Endothelial cell of umbilical vein (primary cell): ENCODE data around the gene MAGOHB. TPM values are rescaled to one million over a fixed set of nuclear protein-coding genes. Genes with fewer than 3 reads are reported as not detected.

Experiments
- BruUV-seq: library from RNA; stranded (reverse); fragments of 400-500 nt; replicated peaks from 2 replicates; lab custom pipeline; 2021; lab: Mats Ljungman, UMichigan
- CTCF ChIA-PET: fragments of 300-600, 350-600 bp; sonication (Branson Sonifier 250); formaldehyde crosslinking; loops from one replicate; lab custom pipeline; 2021; ENCODE audit warnings: antibody characterized with exemption, inconsistent platforms; lab: Charles Lee
- POLR2A ChIA-PET: fragments of 300-600, 350-600 bp; sonication (Branson Sonifier 250); formaldehyde crosslinking; loops from one replicate; lab custom pipeline; 2021; ENCODE audit warnings: antibody characterized with exemption, inconsistent platforms; lab: Charles Lee
- DNase-seq: peaks from one replicate; pipeline ENCODE4 v3.0.0-alpha.2; 2011; ENCODE audit warnings: low read depth, low spot score
- FAIRE-seq: peaks from 2 replicates; lab custom pipeline; 2011; peaks lifted over from hg19 to GRCh38; lab: Jason Lieb, UNC
- H2AFZ ChIP-seq: 2 replicates; pipeline ENCODE4 v1.6.0; 2012; ENCODE audit warnings: low read depth, low read length, control low read depth, inconsistent platforms
- H3K27ac ChIP-seq: 2 replicates; pipeline ENCODE4 v1.5.1; 2011; ENCODE audit warnings: low read depth, mild to moderate bottlenecking, control low read depth, low read length, moderate library complexity; ENCODE audit not compliant: insufficient read depth
- H3K27me3 ChIP-seq, 2 experiments: 2 replicates each; pipeline versions ENCODE4 v1.6.0 to v1.6.1; 2011; ENCODE audit warnings: low read length in 2 of 2, mixed read lengths in 1 of 2; ENCODE audit not compliant: control insufficient read depth in 2 of 2, insufficient read depth in 2 of 2
- H3K36me3 ChIP-seq, 2 experiments: 2 replicates in 1 of 2; 3 replicates in 1 of 2; pipeline ENCODE4 v1.5.1; 2011; ENCODE audit warnings: low read length in 2 of 2, mild to moderate bottlenecking in 1 of 2, moderate library complexity in 1 of 2; ENCODE audit not compliant: control insufficient read depth in 2 of 2, insufficient read depth in 2 of 2; ENCODE audit errors: extremely low read depth in 1 of 2
- H3K4me1 ChIP-seq: 3 replicates; pipeline ENCODE4 v1.5.1; 2011; ENCODE audit warnings: mild to moderate bottlenecking, low read length; ENCODE audit not compliant: control insufficient read depth, insufficient read depth; ENCODE audit errors: extremely low read depth
- H3K4me2 ChIP-seq: 2 replicates; pipeline ENCODE4 v1.6.1; 2011; ENCODE audit warnings: low read length, control low read depth, mixed read lengths; ENCODE audit not compliant: insufficient read depth
- H3K4me3 ChIP-seq, 3 experiments: fragments of 200-600 bp in 1 of 3; sonication (generic), shearing (Covaris generic) in 1 of 3; replicated peaks in 1 of 3; 2 replicates each; pipeline ENCODE4 v1.5.1; 2011 to 2016; ENCODE audit warnings: control low read depth in 3 of 3, low read length in 3 of 3, mild to moderate bottlenecking in 2 of 3, inconsistent platforms in 1 of 3, low read depth in 1 of 3, moderate library complexity in 1 of 3; ENCODE audit not compliant: insufficient read depth in 1 of 3
- H3K79me2 ChIP-seq: 2 replicates; pipeline ENCODE4 v1.6.0; 2012; ENCODE audit warnings: low read length, inconsistent platforms; ENCODE audit not compliant: control insufficient read depth, insufficient read depth
- H3K9ac ChIP-seq: replicated peaks from 2 replicates; pipeline ENCODE3; 2011; ENCODE audit warnings: low read length, control low read depth; ENCODE audit not compliant: insufficient read depth; ENCODE audit errors: extremely low read depth
- H3K9me1 ChIP-seq: replicated peaks from 3 replicates; pipeline ENCODE4 v1.6.0; 2011; ENCODE audit warnings: mild to moderate bottlenecking, low read length; ENCODE audit not compliant: control insufficient read depth, insufficient read depth; ENCODE audit errors: extremely low read depth
- H3K9me3 ChIP-seq: replicated peaks from 2 replicates; pipeline ENCODE4 v1.5.1; 2012; ENCODE audit warnings: low read length, inconsistent platforms; ENCODE audit not compliant: control insufficient read depth, insufficient read depth
- H4K20me1 ChIP-seq: replicated peaks from 2 replicates; pipeline ENCODE3; 2011; ENCODE audit warnings: mild to moderate bottlenecking, low read length; ENCODE audit not compliant: control insufficient read depth, insufficient read depth; ENCODE audit errors: extremely low read depth
- CTCF ChIP-seq, 2 donors: IDR thresholded peaks; 1 replicate in 1 of 2; 2 replicates in 1 of 2; pipeline ENCODE4 v1.5.1; 2011; ENCODE audit warnings: low read length in 2 of 2, mild to moderate bottlenecking in 2 of 2, moderate library complexity in 2 of 2, control low read depth in 1 of 2, inconsistent platforms in 1 of 2, low read depth in 1 of 2; ENCODE audit not compliant: insufficient read depth in 1 of 2; ENCODE audit errors: extremely low read depth in 1 of 2
- EZH2 ChIP-seq: IDR thresholded peaks from 2 replicates; pipeline ENCODE4 v1.6.1; 2012; ENCODE audit warnings: borderline replicate concordance, low read depth, mild to moderate bottlenecking, moderate library complexity, low read length, inconsistent platforms; ENCODE audit not compliant: severe bottlenecking
- FOS ChIP-seq: IDR thresholded peaks from 2 replicates; pipeline ENCODE4 v1.6.1; 2011; ENCODE audit warnings: mild to moderate bottlenecking, low read length, moderate library complexity, borderline replicate concordance; ENCODE audit not compliant: insufficient read depth
- GATA2 ChIP-seq: IDR thresholded peaks from 2 replicates; pipeline ENCODE4 v1.7.0; 2011; ENCODE audit warnings: low read depth, mild to moderate bottlenecking, moderate library complexity, mixed read lengths, low read length; ENCODE audit not compliant: insufficient read length, insufficient read depth
- JUN ChIP-seq: IDR thresholded peaks from 2 replicates; pipeline ENCODE4 v1.6.1; 2011; ENCODE audit warnings: borderline replicate concordance, low read depth; ENCODE audit not compliant: insufficient read length, insufficient read depth
- MAX ChIP-seq: IDR thresholded peaks from 2 replicates; pipeline ENCODE4 v1.6.1; 2011; ENCODE audit not compliant: insufficient read depth, insufficient read length
- MYC ChIP-seq: IDR thresholded peaks from one replicate; pipeline ENCODE4 v1.6.1; 2011; ENCODE audit warnings: mild to moderate bottlenecking, low read depth, low read length
- POLR2A ChIP-seq: IDR thresholded peaks from 2 replicates; pipeline ENCODE4 v1.6.1; 2012; ENCODE audit warnings: low read depth, mild to moderate bottlenecking, control low read depth, low read length
- POLR2AphosphoS5 ChIP-seq: IDR thresholded peaks from 2 replicates; pipeline ENCODE4 v1.6.1; 2012; ENCODE audit warnings: low read depth, mild to moderate bottlenecking, control low read depth, low read length, moderate library complexity; ENCODE audit not compliant: insufficient read depth
- dilution Hi-C: fragments of 300-500 bp; cut with MboI; formaldehyde crosslinking; loops from one replicate; pipeline ENCODE4 v1.15.0; 2019; ENCODE audit warnings: low sequenced_read_pairs; ENCODE audit not compliant: extremely low pct_ligation_motif_present
- intact Hi-C: fragments of 100-400 bp; cut with micrococcal nuclease; formaldehyde crosslinking; loops from one replicate; pipeline ENCODE4 v1.10.0; 2022
- polyA plus RNA-seq, 4 experiments: library from polyadenylated mRNA; depleted of rRNA in 3 of 4; stranded (reverse) in 3 of 4; unstranded in 1 of 4; fragments of >200 nt; gene quantifications; 2 replicates each; pipeline versions ENCODE4 v1.2.1 to v1.2.3, GENCODE V29; 2011 to 2012; ENCODE audit warnings: missing spikeins in 1 of 4
- total RNA-seq: library from RNA; stranded (reverse); gene quantifications from 2 replicates; pipeline ENCODE4 v1.2.3, GENCODE V29; 2021

MAGOHB gene
- total and polyA plus RNA-seq, 2 donors (not counting 3 experiments of a cell fraction or from before 2014, with no cell fraction given): 8.9 to 48.3 TPM

- H3K9me1 ChIP-seq: no peaks in the 10 kb centered on the region
- H3K79me2 ChIP-seq: peaks cover 42% of the 10 kb centered on the region
- CTCF ChIA-PET: interaction anchor here (0.8 to 1.6 kb wide), 7 partner anchors 17 to 76 kb away, joined by 3 to 9 read pairs (median 5); no protein-coding TSS in a partner anchor
- no peaks in the 10 kb centered on the region for H4K20me1 ChIP-seq
- H3K27me3 ChIP-seq: no peaks in the 10 kb centered on the region
- intact Hi-C loops: loop anchor here (1.0 to 10.0 kb wide), 7 partner anchors 17 to 607 kb away; partner anchors contain the start of genes CLEC9A, GABARAPL1, MAGOHB and STYK1
- peak; percentile 99 for FAIRE-seq
- H2AFZ ChIP-seq: no peak overlapping the region
- H3K9me3 ChIP-seq: peaks cover 4% of the 10 kb centered on the region
- peak overlapping the region; percentile 98 for H3K27ac ChIP-seq
- peaks cover 48% of the 10 kb centered on the region for H3K4me1 ChIP-seq
- peaks cover 0 to 6% of the 10 kb centered on the region in 2 experiments for H3K36me3 ChIP-seq
- peak overlapping the region; percentile 87 for H3K4me2 ChIP-seq
- dilution Hi-C loops: no loop called here
- H3K4me3 ChIP-seq: peak overlapping the region in 1 of 3 experiments; percentile 43
- peak; percentile 99 for DNase-seq
- BruUV-seq: TSS peak; percentile 90
- POLR2A ChIA-PET: interaction anchor here (1.0 kb wide), 1 partner anchor 28 kb away, joined by 3 read pairs; no protein-coding TSS in a partner anchor
- TF ChIP-seq MYC (no peak), JUN (peak; percentile 99), FOS (peak; percentile 100), MAX (no peak), POLR2AphosphoS5 (peak; percentile 99), EZH2 (no peak), POLR2A (peak; percentile 95), GATA2 (peak; percentile 99), CTCF (IDR thresholded peaks at IDR 0.05; ENCODE audit: extremely low read depth in 1 of 2, insufficient read depth in 1 of 2, low read depth in 1 of 2, low read length in 2 of 2) (no peak)
- H3K9ac ChIP-seq: peak overlapping the region; percentile 86
These were observed 28.5 kb upstream of the MAGOHB start for GRCh38 chr12:10641735-10642500.
